NCI-H2196 (cell line): ENCODE results near the gene OR13F1.
"Not testable (repeated sequence)": the region's sequence is repeated elsewhere in the genome, so short reads cannot be mapped to it uniquely, and the experiment has no call there.

Source experiments
- DNase-seq: peaks from one replicate; lab custom pipeline; 2025; ENCODE audit not compliant: unreplicated experiment; lab: John Stamatoyannopoulos, UW

OR13F1 gene

GRCh38 chr9:104503963-104504362 lies at the start of gene OR13F1:
Gene OR13F1, plus strand, starts transcription at chr9:104504263. Its CDS starts 0 bp downstream, at chr9:104504263.
- DNase-seq = no peak

- DNase-seq = no peak
These were observed 47.2 kb upstream of the OR13F1 start for GRCh38 chr9:104456831-104457230.

- no peak for DNase-seq
These were observed 40.2 kb upstream of the OR13F1 start for GRCh38 chr9:104463864-104464263.

GRCh38 chr9:104468261-104468660 lies 35.8 kb upstream of the OR13F1 start:
- no peak for DNase-seq

- DNase-seq = no peak
These were observed 21.0 kb upstream of the OR13F1 start for GRCh38 chr9:104482921-104483570.

- DNase-seq = no peak
These were observed 19.0 kb upstream of the OR13F1 start for GRCh38 chr9:104485014-104485413.

- DNase-seq = no peak
These were observed 9.3 kb upstream of the OR13F1 start for GRCh38 chr9:104494808-104495207.

- DNase-seq = no peak
These were observed 623 bp upstream of the OR13F1 start for GRCh38 chr9:104503440-104503839.

- no peak for DNase-seq
These were observed 2.5 kb downstream of the OR13F1 start for GRCh38 chr9:104506565-104506964.

- DNase-seq = no peak
These were observed 10.8 kb downstream of the OR13F1 start for GRCh38 chr9:104514901-104515300.

GRCh38 chr9:104520241-104520640 lies 16.2 kb downstream of the OR13F1 start:
- DNase-seq = not testable (repeated sequence)

GRCh38 chr9:104527109-104527508 lies 23.0 kb downstream of the OR13F1 start, which contains the start of gene OR13C4:
Gene OR13C4, minus strand, starts transcription at chr9:104527209. Its CDS starts 0 bp downstream, at chr9:104527209.
- no peak for DNase-seq

- no peak for DNase-seq
These were observed 32.7 kb downstream of the OR13F1 start, which contains the start of gene OR13C3 for GRCh38 chr9:104536756-104537155. Gene OR13C3, minus strand, starts transcription at chr9:104536856. Its CDS starts 133 bp downstream, at chr9:104536723.

GRCh38 chr9:104539275-104539674 lies 35.2 kb downstream of the OR13F1 start:
- no peak for DNase-seq

GRCh38 chr9:104544644-104545043 lies 40.6 kb downstream of the OR13F1 start:
- no peak for DNase-seq

- DNase-seq = no peak
These were observed 49.2 kb downstream of the OR13F1 start for GRCh38 chr9:104553261-104553660.
